H1 (cell line): ENCODE measurements around the gene PDE4D. TPM values are rescaled to one million over a fixed set of nuclear protein-coding genes. Genes with fewer than 3 reads are reported as not detected.

Experiments
- CTCF ChIA-PET: fragments of 300-600 bp; sonication (Branson Sonifier 250); formaldehyde crosslinking; loops from one replicate; lab custom pipeline; 2021; ENCODE audit not compliant: partially characterized antibody; lab: Charles Lee
- POLR2A ChIA-PET: fragments of 300-600 bp; sonication (Branson Sonifier 250); formaldehyde crosslinking; loops from one replicate; lab custom pipeline; 2021; ENCODE audit warnings: inconsistent platforms; ENCODE audit not compliant: partially characterized antibody; lab: Charles Lee
- DNase-seq, 2 experiments: peaks; one replicate each; pipeline versions ENCODE4 v3.0.0 to v3.0.0-alpha.2; 2010 to 2022; ENCODE audit warnings: low spot score in 2 of 2, low read depth in 1 of 2, mixed read lengths in 1 of 2
- FAIRE-seq: peaks from 2 replicates; lab custom pipeline; 2011; peaks lifted over from hg19 to GRCh38; lab: Jason Lieb, UNC
- H2AFZ ChIP-seq: 2 replicates; pipeline ENCODE4 v1.8.1; 2012; ENCODE audit warnings: low read length, inconsistent platforms
- H2AK5ac ChIP-seq: 2 replicates; pipeline ENCODE4 v1.6.1; 2013; ENCODE audit warnings: low read depth, low read length
- H2BK120ac ChIP-seq: replicated peaks from 2 replicates; pipeline ENCODE3; 2013; ENCODE audit warnings: low read depth, low read length, inconsistent platforms
- H2BK12ac ChIP-seq: 2 replicates; pipeline ENCODE4 v1.6.1; 2013; ENCODE audit warnings: low read depth, low read length
- H2BK15ac ChIP-seq: 2 replicates; pipeline ENCODE4 v1.6.1; 2013; ENCODE audit warnings: low read length
- H2BK20ac ChIP-seq: 2 replicates; pipeline ENCODE4 v1.6.1; 2013; ENCODE audit warnings: low read length
- H2BK5ac ChIP-seq: 2 replicates; pipeline ENCODE4 v1.6.1; 2013; ENCODE audit warnings: low read depth, low read length
- H3K14ac ChIP-seq: 2 replicates; pipeline ENCODE4 v1.6.1; 2013; ENCODE audit warnings: inconsistent platforms; ENCODE audit not compliant: insufficient read length
- H3K18ac ChIP-seq: 2 replicates; pipeline ENCODE4 v1.6.1; 2013; ENCODE audit warnings: low read length; ENCODE audit errors: extremely low read depth
- H3K23ac ChIP-seq: 2 replicates; pipeline ENCODE4 v1.6.1; 2013; ENCODE audit warnings: inconsistent platforms; ENCODE audit not compliant: insufficient read length
- H3K23me2 ChIP-seq: 2 replicates; pipeline ENCODE4 v1.6.1; 2013; ENCODE audit warnings: low read depth, low read length
- H3K27ac ChIP-seq: 2 replicates; pipeline ENCODE4 v1.6.1; 2011; ENCODE audit warnings: low read depth, low read length, inconsistent platforms
- H3K27me3 ChIP-seq, 4 experiments: replicated peaks in 1 of 4; 1 replicate in 1 of 4; 2 replicates in 3 of 4; pipeline versions ENCODE4 v1.6.1 to v1.8.1; 2011 to 2013; ENCODE audit warnings: low read length in 3 of 4, mild to moderate bottlenecking in 3 of 4, inconsistent platforms in 2 of 4, mixed read lengths in 2 of 4, moderate library complexity in 1 of 4; ENCODE audit not compliant: control insufficient read depth in 3 of 4, insufficient read depth in 3 of 4; ENCODE audit errors: extremely low read depth in 1 of 4
- H3K36me3 ChIP-seq, 4 experiments: 2 replicates each; pipeline versions ENCODE4 v1.6.1 to v1.8.1; 2011 to 2013; ENCODE audit warnings: mild to moderate bottlenecking in 4 of 4, low read length in 3 of 4, moderate library complexity in 2 of 4, control low read depth in 1 of 4, inconsistent platforms in 1 of 4; ENCODE audit not compliant: insufficient read depth in 4 of 4, control insufficient read depth in 2 of 4
- H3K4ac ChIP-seq: replicated peaks from 2 replicates; pipeline ENCODE3; 2013; ENCODE audit warnings: low read length, low read depth, mixed read lengths, inconsistent platforms; ENCODE audit not compliant: insufficient read length
- H3K4me1 ChIP-seq, 4 experiments: replicated peaks in 1 of 4; 1 replicate in 1 of 4; 2 replicates in 3 of 4; pipeline versions ENCODE4 v1.6.1 to v1.8.1; 2011 to 2013; ENCODE audit warnings: low read length in 3 of 4, inconsistent platforms in 2 of 4, mixed read lengths in 1 of 4; ENCODE audit not compliant: insufficient read depth in 4 of 4, control insufficient read depth in 3 of 4
- H3K4me2 ChIP-seq, 2 experiments: 2 replicates each; pipeline versions ENCODE4 v1.6.1 to v1.8.1; 2011 to 2013; ENCODE audit warnings: low read depth in 2 of 2, low read length in 2 of 2, control low read depth in 1 of 2, inconsistent platforms in 1 of 2, mild to moderate bottlenecking in 1 of 2; ENCODE audit not compliant: insufficient read depth in 1 of 2
- H3K4me3 ChIP-seq, 4 experiments: fragments of 200-600, 300-600 bp in 1 of 4; sonication (generic), shearing (Covaris generic), sonication (Bioruptor Twin) in 1 of 4; 2 replicates each; pipeline versions ENCODE4 v1.5.1 to v1.8.1; 2011 to 2016; ENCODE audit warnings: low read length in 4 of 4, low read depth in 3 of 4, control low read depth in 2 of 4, inconsistent platforms in 2 of 4, mild to moderate bottlenecking in 2 of 4, mixed read lengths in 1 of 4, moderate library complexity in 1 of 4; ENCODE audit not compliant: insufficient read depth in 2 of 4; ENCODE audit errors: extremely low read depth in 1 of 4
- H3K56ac ChIP-seq: replicated peaks from 2 replicates; pipeline ENCODE3; 2013; ENCODE audit warnings: low read depth, mild to moderate bottlenecking, mixed read lengths, low read length, inconsistent platforms; ENCODE audit not compliant: insufficient read length
- H3K79me1 ChIP-seq: 2 replicates; pipeline ENCODE4 v1.6.1; 2013; ENCODE audit warnings: low read depth, low read length, control low read depth
- H3K79me2 ChIP-seq, 2 experiments: 2 replicates each; pipeline versions ENCODE4 v1.6.1 to v1.8.1; 2012 to 2013; ENCODE audit warnings: low read length in 2 of 2, mild to moderate bottlenecking in 2 of 2, inconsistent platforms in 1 of 2; ENCODE audit not compliant: insufficient read depth in 2 of 2, control insufficient read depth in 1 of 2
- H3K9ac ChIP-seq, 4 experiments: replicated peaks in 1 of 4; 1 replicate in 1 of 4; 2 replicates in 3 of 4; pipeline versions ENCODE4 v1.6.1 to v1.8.1; 2011 to 2013; ENCODE audit warnings: low read depth in 3 of 4, low read length in 3 of 4, control low read depth in 2 of 4, mild to moderate bottlenecking in 2 of 4, moderate library complexity in 2 of 4, inconsistent platforms in 1 of 4; ENCODE audit errors: extremely low read depth in 1 of 4
- H3K9me3 ChIP-seq, 2 experiments: 2 replicates each; pipeline versions ENCODE4 v1.6.1 to v1.8.1; 2012 to 2013; ENCODE audit warnings: mild to moderate bottlenecking in 2 of 2, moderate library complexity in 2 of 2, control low read depth in 1 of 2, inconsistent platforms in 1 of 2, low read depth in 1 of 2, low read length in 1 of 2, mixed read lengths in 1 of 2; ENCODE audit not compliant: insufficient read depth in 2 of 2
- H4K20me1 ChIP-seq, 2 experiments: replicated peaks in 1 of 2; 2 replicates each; pipeline versions ENCODE3 to v1.8.1; 2011 to 2013; ENCODE audit warnings: inconsistent platforms in 2 of 2, low read length in 2 of 2, mild to moderate bottlenecking in 1 of 2; ENCODE audit not compliant: insufficient read depth in 2 of 2, control insufficient read depth in 1 of 2
- H4K5ac ChIP-seq: 2 replicates; pipeline ENCODE4 v1.6.1; 2013; ENCODE audit warnings: low read length, low read depth, mixed read lengths, inconsistent platforms; ENCODE audit not compliant: insufficient read length
- H4K8ac ChIP-seq: 2 replicates; pipeline ENCODE4 v1.8.0; 2013; ENCODE audit warnings: mild to moderate bottlenecking, moderate library complexity, low read length, inconsistent platforms; ENCODE audit not compliant: insufficient read depth; ENCODE audit errors: extremely low read depth
- H4K91ac ChIP-seq: replicated peaks from 2 replicates; pipeline ENCODE3; 2013; ENCODE audit warnings: low read length, mixed read lengths, inconsistent platforms; ENCODE audit not compliant: insufficient read length
- CTBP2 ChIP-seq: IDR thresholded peaks from 2 replicates; pipeline ENCODE4 v1.7.0; 2011; ENCODE audit warnings: borderline replicate concordance, mild to moderate bottlenecking, moderate library complexity, mixed read lengths, low read length; ENCODE audit not compliant: insufficient read depth, insufficient read length
- EGR1 ChIP-seq: IDR thresholded peaks from 2 replicates; pipeline ENCODE4 v1.6.1; 2011; ENCODE audit warnings: low read depth, low read length, borderline replicate concordance
- EZH2 ChIP-seq: fragments of 200-600 bp; sonication (generic); IDR thresholded peaks from 2 replicates; pipeline ENCODE4 v1.7.1; 2012; ENCODE audit warnings: low read depth, mild to moderate bottlenecking, moderate library complexity, low read length, inconsistent platforms; ENCODE audit not compliant: severe bottlenecking
- FOSL1 ChIP-seq: IDR thresholded peaks from 2 replicates; pipeline ENCODE4 v1.6.1; 2011; ENCODE audit warnings: mild to moderate bottlenecking, low read depth, low read length, moderate library complexity; ENCODE audit not compliant: insufficient read depth
- JUN ChIP-seq: IDR thresholded peaks from 2 replicates; pipeline ENCODE4 v1.6.1; 2011; ENCODE audit warnings: low read depth, mild to moderate bottlenecking, improper control_type of control experiment, low read length
- RBBP5 ChIP-seq: IDR thresholded peaks from 2 replicates; pipeline ENCODE4 v1.7.1; 2012; ENCODE audit warnings: low read depth, mild to moderate bottlenecking, inconsistent platforms, low read length, moderate library complexity, borderline replicate concordance
- RNF2 ChIP-seq: fragments of 200-900, 300-1000 bp; sonication (generic); IDR thresholded peaks from 2 replicates; pipeline ENCODE4 v1.7.1; 2016; ENCODE audit warnings: borderline replicate concordance, low read depth, mild to moderate bottlenecking, antibody characterized with exemption, low read length; ENCODE audit not compliant: poor library complexity, severe bottlenecking; ENCODE audit errors: missing control alignments
- SP1 ChIP-seq: IDR thresholded peaks from 2 replicates; pipeline ENCODE4 v1.6.1; 2011; ENCODE audit warnings: low read depth, low read length
- TBP ChIP-seq: IDR thresholded peaks from 2 replicates; pipeline ENCODE4 v1.6.1; 2011; ENCODE audit warnings: low read depth, low read length, improper control_type of control experiment
- YY1 ChIP-seq: IDR thresholded peaks from 2 replicates; pipeline ENCODE4 v1.6.1; 2011; ENCODE audit warnings: low read depth, mild to moderate bottlenecking, low read length
- polyA plus RNA-seq, 7 experiments: library from polyadenylated mRNA; depleted of rRNA in 3 of 7; stranded (reverse) in 5 of 7; unstranded in 2 of 7; fragments of >200 nt in 5 of 7; fragments of 200-250 nt in 2 of 7; gene quantifications; 1 replicate in 5 of 7; 2 replicates in 1 of 7; 4 replicates in 1 of 7; pipeline versions ENCODE4 v1.2.1 to v1.2.3, GENCODE V29; 2011 to 2013; ENCODE audit warnings: missing spikeins in 2 of 7, mixed read lengths in 2 of 7
- total RNA-seq: library from RNA; stranded (reverse); fragmentation: NEBNext Ultra II Directional; extraction: Animal tissue kit (Norgen Biotek cat#: 25700); gene quantifications from 2 replicates; pipeline ENCODE4 v1.2.1, GENCODE V29; 2021
- TF ChIP-seq, protein P1 (sequence below): IDR thresholded peaks from 2 replicates; pipeline ENCODE4 v1.6.1; 2012; ENCODE audit warnings: low read length, inconsistent platforms

The PDE4D gene
- total and polyA plus RNA-seq, 2 of the 8 experiments (the other 6 are each of a cell fraction or from before 2014, with no cell fraction given), result 2.3 to 3.7 TPM

- Histone ChIP-seq H4K5ac (no peak overlapping the region), H3K4me1 (no peaks in the 10 kb centered on the region), H3K36me3 (no peaks in the 10 kb centered on the region), H4K91ac (no peak overlapping the region), H3K4me2 (no peak overlapping the region), H4K20me1 (no peaks in the 10 kb centered on the region), H3K4ac (no peak overlapping the region), H3K56ac (no peak overlapping the region), H3K23ac (no peak overlapping the region), H2BK120ac (no peak overlapping the region), H2BK15ac (no peak overlapping the region), H3K79me1 (no peaks in the 10 kb centered on the region), H2AK5ac (no peak overlapping the region), H3K14ac (no peak overlapping the region), H3K9ac (no peak overlapping the region), H2BK5ac (no peak overlapping the region), H3K23me2 (no peaks in the 10 kb centered on the region; the same call in 1 of the 2 replicates), H4K8ac (no peak overlapping the region), H2BK12ac (no peak overlapping the region), H3K9me3 (no peaks in the 10 kb centered on the region), H2BK20ac (no peak overlapping the region), H3K18ac (no peak overlapping the region), H3K27ac (no peak overlapping the region), H3K79me2 (no peaks in the 10 kb centered on the region), H2AFZ (no peak overlapping the region), H3K4me3 (no peak overlapping the region), H3K27me3 (no peaks in the 10 kb centered on the region)
- ChIA-PET CTCF (interaction anchor here (0.7 to 2.2 kb wide), 12 partner anchors 10 to 169 kb away, joined by 3 to 8 read pairs (median 4); no protein-coding TSS in a partner anchor), POLR2A (no interaction called here)
- no peak for DNase-seq
- FAIRE-seq, result no peak
- no peak for TF ChIP-seq FOSL1
- no peak for TF ChIP-seq RNF2
- no peak for TF ChIP-seq SP1
- no peak for TF ChIP-seq YY1
- TF ChIP-seq JUN, result no peak
- TF ChIP-seq EGR1, result no peak
- TF ChIP-seq EZH2, result no peak
- TF ChIP-seq CTBP2, result no peak
- TF ChIP-seq RBBP5, result no peak
- TF ChIP-seq TBP, result no peak
- TF ChIP-seq, protein P1, sequence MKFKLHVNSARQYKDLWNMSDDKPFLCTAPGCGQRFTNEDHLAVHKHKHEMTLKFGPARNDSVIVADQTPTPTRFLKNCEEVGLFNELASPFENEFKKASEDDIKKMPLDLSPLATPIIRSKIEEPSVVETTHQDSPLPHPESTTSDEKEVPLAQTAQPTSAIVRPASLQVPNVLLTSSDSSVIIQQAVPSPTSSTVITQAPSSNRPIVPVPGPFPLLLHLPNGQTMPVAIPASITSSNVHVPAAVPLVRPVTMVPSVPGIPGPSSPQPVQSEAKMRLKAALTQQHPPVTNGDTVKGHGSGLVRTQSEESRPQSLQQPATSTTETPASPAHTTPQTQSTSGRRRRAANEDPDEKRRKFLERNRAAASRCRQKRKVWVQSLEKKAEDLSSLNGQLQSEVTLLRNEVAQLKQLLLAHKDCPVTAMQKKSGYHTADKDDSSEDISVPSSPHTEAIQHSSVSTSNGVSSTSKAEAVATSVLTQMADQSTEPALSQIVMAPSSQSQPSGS, result no peak
These were observed 670.6 kb downstream of the PDE4D start for GRCh38 chr5:59222687-59223511.
